Subcutaneous adipose tissue (tissue), 4 donors: ENCODE data around the gene C11orf16. TPM values are rescaled to one million over a fixed set of nuclear protein-coding genes. Genes with fewer than 3 reads are reported as not detected.

Experiments used
- CTCF ChIP-seq: fragments of 450-650 bp; IDR thresholded peaks from one replicate; pipeline ENCODE4 v1.5.1; 2016; ENCODE audit warnings: low read depth, mild to moderate bottlenecking, control low read depth, antibody characterized with exemption, moderate library complexity
- total RNA-seq, 4 donors: library from RNA; depleted of rRNA; stranded (reverse); fragments of >200 nt; gene quantifications; one replicate each; pipeline ENCODE4 v1.1.0, GENCODE V29; 2016

Gene C11orf16
- total RNA-seq, 4 donors from 2014 or later: not detected

- TF ChIP-seq CTCF: no peak
These were observed 14.6 kb upstream of the C11orf16 start for GRCh38 chr11:8947230-8947943.

- TF ChIP-seq CTCF: no peak
These were observed 9.8 kb upstream of the C11orf16 start, which contains the start of gene ASCL3 for GRCh38 chr11:8942518-8943066. Gene ASCL3 (minus strand): TSS chr11:8943016. CDS start chr11:8938161, 4,855 bp downstream.

- TF ChIP-seq CTCF: no peak
These were observed 8.8 kb upstream of the C11orf16 start for GRCh38 chr11:8941341-8942103.

GRCh38 chr11:8937659-8938058, 4.9 kb upstream of the C11orf16 start:
- no peak for TF ChIP-seq CTCF

GRCh38 chr11:8937159-8937558, 4.4 kb upstream of the C11orf16 start:
- TF ChIP-seq CTCF: no peak

- no peak for TF ChIP-seq CTCF
These were observed 2.2 kb upstream of the C11orf16 start for GRCh38 chr11:8934742-8935488.
